ES-I3 (cell line): Measurements from ENCODE around the gene ANKRD11.
A peak's percentile ranks its signal among the peaks of the same experiment; 100 is the strongest.
"Not testable (repeated sequence)": the region's sequence is repeated elsewhere in the genome, so short reads cannot be mapped to it uniquely, and the experiment has no call there.

ENCODE experiments used
- H3K36me3 ChIP-seq: 2 replicates; pipeline ENCODE4 v1.6.1; 2013; ENCODE audit warnings: mild to moderate bottlenecking, low read length, control low read depth, moderate library complexity; ENCODE audit not compliant: insufficient read depth
- H3K4me1 ChIP-seq: 2 replicates; pipeline ENCODE4 v1.6.1; 2013; ENCODE audit warnings: mild to moderate bottlenecking, control low read depth, low read length; ENCODE audit not compliant: insufficient read depth
- H3K9ac ChIP-seq: 2 replicates; pipeline ENCODE4 v1.6.1; 2013; ENCODE audit warnings: low read depth, mild to moderate bottlenecking, low read length, moderate library complexity
- H3K9me3 ChIP-seq: 2 replicates; pipeline ENCODE4 v1.6.1; 2013; ENCODE audit warnings: mild to moderate bottlenecking, low read length, moderate library complexity; ENCODE audit not compliant: control insufficient read depth, insufficient read depth

The ANKRD11 gene

DNA sequence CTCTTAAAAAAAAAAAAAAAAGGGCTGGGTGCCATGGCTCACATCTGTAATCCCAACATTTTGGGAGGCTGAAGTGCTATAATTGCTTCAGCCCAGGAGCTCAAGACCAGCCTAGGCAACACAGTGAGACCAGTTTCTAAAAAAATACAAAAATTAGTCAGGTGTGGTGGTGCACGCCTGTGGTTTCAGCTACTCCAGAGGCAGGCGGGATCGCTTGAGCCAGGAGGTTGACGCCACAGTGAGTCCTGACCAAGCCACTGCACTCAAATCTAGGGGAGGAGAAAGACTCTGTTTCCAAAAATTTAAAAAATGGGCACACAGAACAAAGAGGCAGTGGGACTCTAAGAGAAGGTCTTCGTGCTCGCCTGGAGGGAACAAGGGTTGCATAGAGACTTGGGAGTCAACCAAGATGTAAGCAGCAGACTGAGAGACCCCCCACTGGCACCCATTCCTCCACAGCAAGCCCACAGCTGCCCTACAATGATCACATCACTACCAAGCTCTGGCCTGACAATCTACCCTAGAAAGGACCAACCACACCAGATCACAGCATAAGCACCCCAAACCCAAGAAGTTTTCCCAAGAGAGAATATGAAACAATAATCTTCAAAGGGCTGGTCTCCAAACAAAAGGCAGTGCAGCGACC is 121.6 kb downstream of the ANKRD11 start:
- H3K9ac ChIP-seq, result no peak overlapping the region
- H3K4me1 ChIP-seq, result peaks cover 52% of the 10 kb centered on the region
- H3K9me3 ChIP-seq, result no peaks in the 10 kb centered on the region
- H3K36me3 ChIP-seq, result peaks cover 8% of the 10 kb centered on the region

DNA sequence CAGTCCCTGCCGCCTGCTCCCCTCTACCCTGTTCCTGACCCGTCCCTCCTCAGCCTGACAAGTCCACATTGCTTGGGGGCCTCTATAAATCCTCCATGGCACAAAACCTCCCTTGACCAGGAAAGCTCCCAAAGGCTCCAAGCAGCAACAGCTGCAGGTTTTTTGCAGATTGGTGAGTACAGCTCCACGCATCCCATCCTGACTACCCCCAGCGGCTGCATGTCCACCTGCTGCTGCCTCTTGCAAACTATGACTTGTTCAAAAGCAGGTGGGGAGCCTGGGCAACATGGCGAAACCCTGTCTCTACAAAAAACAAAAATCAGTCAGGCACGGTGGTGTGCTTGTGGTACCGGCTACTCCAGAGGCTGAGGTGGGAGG is 122.8 kb downstream of the ANKRD11 start:
- peaks cover 54% of the 10 kb centered on the region for H3K4me1 ChIP-seq
- no peak overlapping the region for H3K9ac ChIP-seq
- peaks cover 8% of the 10 kb centered on the region for H3K36me3 ChIP-seq
- no peaks in the 10 kb centered on the region for H3K9me3 ChIP-seq

DNA sequence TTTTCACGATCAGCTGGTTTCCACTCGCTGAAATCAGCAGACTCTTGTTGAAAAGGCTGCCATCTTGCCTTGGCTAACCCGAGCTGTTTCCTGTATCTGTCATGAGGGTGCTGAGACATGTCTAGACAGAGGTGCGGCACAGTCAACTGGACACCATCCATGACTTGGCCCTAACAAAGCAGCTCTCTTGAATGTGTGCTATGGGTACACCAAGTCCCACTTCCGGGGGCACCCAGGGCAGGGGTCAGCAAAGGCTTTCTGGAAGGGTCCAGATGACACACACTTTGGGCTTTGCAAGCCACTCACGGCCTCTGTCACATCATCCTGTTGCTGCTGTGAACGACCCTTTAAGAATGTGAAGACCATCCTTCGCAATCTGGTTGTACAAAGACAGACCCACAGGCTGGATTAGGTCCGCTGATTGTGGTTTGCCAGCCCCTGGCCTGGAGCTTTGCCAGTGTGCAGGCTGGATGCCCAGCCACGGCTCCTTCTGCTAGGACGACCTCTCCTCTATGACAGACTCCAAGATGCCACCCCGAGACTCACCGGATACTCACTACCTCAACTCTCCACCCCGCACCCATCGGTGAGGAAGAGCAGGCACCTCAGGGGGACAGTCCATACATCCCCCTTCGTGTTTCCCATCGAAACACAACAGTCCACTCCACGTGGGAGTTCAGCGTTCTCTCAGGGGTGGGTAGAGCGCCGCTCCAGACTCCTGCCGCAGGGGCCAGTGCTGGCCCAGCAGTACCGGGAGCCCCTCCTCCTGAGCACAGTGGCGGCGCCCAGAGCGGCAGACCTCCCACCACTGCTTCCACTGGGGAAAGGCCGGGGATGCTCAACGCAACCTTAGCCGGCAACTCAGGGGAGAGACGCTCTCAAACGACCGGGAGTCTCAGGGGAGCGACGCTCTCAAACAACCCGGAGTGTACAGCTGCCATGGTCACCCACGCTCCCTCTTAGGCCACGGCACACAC is 123.5 kb downstream of the ANKRD11 start:
- Histone ChIP-seq H3K4me1 (peaks cover 60% of the 10 kb centered on the region), H3K9me3 (no peaks in the 10 kb centered on the region), H3K9ac (no peak overlapping the region), H3K36me3 (peaks cover 8% of the 10 kb centered on the region)

GRCh38 chr16:89365996-89366395 is 124.4 kb downstream of the ANKRD11 start:
- Histone ChIP-seq H3K9me3 (no peaks in the 10 kb centered on the region), H3K9ac (no peak overlapping the region), H3K36me3 (peaks cover 10% of the 10 kb centered on the region), H3K4me1 (peaks cover 68% of the 10 kb centered on the region)

GRCh38 chr16:89365044-89365467 is 125.3 kb downstream of the ANKRD11 start:
- H3K36me3 ChIP-seq, result peaks cover 17% of the 10 kb centered on the region
- H3K9ac ChIP-seq, result no peak overlapping the region
- no peaks in the 10 kb centered on the region for H3K9me3 ChIP-seq
- H3K4me1 ChIP-seq, result peaks cover 68% of the 10 kb centered on the region

DNA sequence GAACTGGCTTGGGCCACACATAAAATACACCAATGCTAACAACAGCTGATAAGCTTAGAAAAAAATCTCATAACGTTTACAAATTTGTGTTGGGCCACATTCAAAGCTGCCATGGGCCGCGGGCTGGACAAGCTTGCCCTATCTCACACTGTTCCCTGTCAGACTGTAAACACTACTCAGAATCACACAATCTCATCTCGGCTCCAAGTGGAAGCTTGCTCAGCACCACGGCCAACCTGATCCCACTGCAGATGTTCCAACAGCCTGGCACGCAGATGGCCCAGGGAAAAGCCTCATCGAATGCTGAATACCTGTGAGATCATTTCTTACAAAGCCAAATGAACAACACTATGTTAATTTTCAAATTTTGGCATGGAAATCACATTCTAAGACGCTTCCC is 125.8 kb downstream of the ANKRD11 start:
- H3K9me3 ChIP-seq, result no peaks in the 10 kb centered on the region
- H3K36me3 ChIP-seq, result peaks cover 20% of the 10 kb centered on the region
- no peak overlapping the region for H3K9ac ChIP-seq
- H3K4me1 ChIP-seq, result peaks cover 64% of the 10 kb centered on the region

- no peaks in the 10 kb centered on the region for H3K9me3 ChIP-seq
- H3K36me3 ChIP-seq, result peaks cover 20% of the 10 kb centered on the region
- H3K4me1 ChIP-seq, result peaks cover 59% of the 10 kb centered on the region
- peak overlapping the region; percentile 30; the same call in 1 of the 2 replicates for H3K9ac ChIP-seq
These were observed 126.6 kb downstream of the ANKRD11 start for GRCh38 chr16:89363621-89364393.

- Histone ChIP-seq H3K9ac (peak overlapping the region; percentile 30), H3K4me1 (peaks cover 58% of the 10 kb centered on the region), H3K36me3 (peaks cover 20% of the 10 kb centered on the region)
- not testable (repeated sequence) for H3K9me3 ChIP-seq
These were observed 127.7 kb downstream of the ANKRD11 start for GRCh38 chr16:89362540-89363223.

- Histone ChIP-seq H3K36me3 (peaks cover 20% of the 10 kb centered on the region), H3K4me1 (peaks cover 61% of the 10 kb centered on the region), H3K9me3 (no peaks in the 10 kb centered on the region), H3K9ac (no peak overlapping the region; the same call in 1 of the 2 replicates)
These were observed 128.4 kb downstream of the ANKRD11 start for GRCh38 chr16:89361751-89362539.

DNA sequence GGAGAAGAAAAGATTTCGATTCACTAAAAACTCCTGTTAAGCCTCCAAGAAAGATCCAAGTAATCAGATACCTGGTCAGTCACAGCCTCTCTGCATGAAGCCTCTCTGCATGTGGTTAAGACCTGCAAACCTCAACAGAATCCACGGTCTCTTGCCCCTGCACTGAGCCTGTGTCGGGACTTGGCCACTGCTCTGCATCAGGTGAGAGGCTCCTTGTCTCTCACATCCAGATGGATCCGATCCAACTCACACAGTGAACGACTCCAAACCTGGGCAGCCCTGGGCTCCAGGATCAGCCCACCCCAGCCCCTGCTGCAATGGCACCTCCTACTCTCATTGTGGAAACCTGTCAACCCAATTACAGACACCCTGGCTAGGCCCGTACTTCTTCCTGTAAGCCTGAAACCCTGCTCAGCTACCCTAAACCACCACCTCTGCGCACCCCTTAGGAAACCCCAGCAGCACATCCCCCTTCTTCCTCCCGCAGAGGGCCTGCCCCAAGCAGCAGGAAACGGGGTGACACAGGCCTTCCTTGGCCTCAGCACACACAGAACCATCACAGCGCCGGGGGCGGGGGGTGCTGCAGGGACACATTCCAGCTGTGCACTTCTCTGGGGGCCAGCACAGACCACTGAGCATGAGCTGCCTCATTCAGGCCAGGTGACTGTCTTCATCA is 129.5 kb downstream of the ANKRD11 start:
- Histone ChIP-seq H3K9me3 (no peaks in the 10 kb centered on the region), H3K9ac (no peak overlapping the region), H3K36me3 (peaks cover 18% of the 10 kb centered on the region), H3K4me1 (peaks cover 63% of the 10 kb centered on the region)

- no peaks in the 10 kb centered on the region for H3K9me3 ChIP-seq
- peaks cover 49% of the 10 kb centered on the region for H3K4me1 ChIP-seq
- H3K9ac ChIP-seq, result no peak overlapping the region
- peaks cover 17% of the 10 kb centered on the region for H3K36me3 ChIP-seq
These were observed 130.9 kb downstream of the ANKRD11 start for GRCh38 chr16:89359264-89360147.
